ENCODE results near the gene TMEM132C. TPM values are rescaled to one million over a fixed set of nuclear protein-coding genes. Genes with fewer than 3 reads are reported as not detected.

Gene TMEM132C
- total RNA-seq, 1 experiment from 2014 or later = not detected

DNA sequence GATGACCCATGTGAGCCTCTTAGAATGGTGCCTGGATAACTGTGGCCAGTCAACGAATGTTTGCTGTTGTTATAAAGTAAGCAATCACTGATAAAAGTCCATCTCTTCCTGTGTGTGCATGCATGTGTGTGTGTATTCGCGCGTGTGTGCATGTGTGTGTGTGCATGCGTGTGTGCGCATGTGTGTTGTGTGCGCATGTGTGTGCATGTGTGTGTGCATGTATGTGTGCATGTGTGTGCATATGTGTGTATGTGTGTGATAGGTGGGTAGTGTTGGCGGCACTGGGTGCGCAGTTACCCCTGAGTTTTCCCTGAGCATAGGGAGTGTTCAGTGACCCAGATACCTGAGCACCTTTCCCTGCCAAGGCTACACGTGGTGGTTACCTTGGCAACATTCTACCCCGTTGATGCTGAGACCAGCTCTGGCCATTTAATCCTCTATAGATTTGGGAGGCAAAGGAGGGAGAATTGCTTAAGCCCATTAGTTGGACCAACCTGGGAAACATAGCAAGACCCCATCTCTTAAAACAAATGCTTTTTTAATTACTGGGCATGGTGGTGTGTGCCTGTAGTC is 419.0 kb downstream of the TMEM132C start:
- TF ChIP-seq, protein P1, sequence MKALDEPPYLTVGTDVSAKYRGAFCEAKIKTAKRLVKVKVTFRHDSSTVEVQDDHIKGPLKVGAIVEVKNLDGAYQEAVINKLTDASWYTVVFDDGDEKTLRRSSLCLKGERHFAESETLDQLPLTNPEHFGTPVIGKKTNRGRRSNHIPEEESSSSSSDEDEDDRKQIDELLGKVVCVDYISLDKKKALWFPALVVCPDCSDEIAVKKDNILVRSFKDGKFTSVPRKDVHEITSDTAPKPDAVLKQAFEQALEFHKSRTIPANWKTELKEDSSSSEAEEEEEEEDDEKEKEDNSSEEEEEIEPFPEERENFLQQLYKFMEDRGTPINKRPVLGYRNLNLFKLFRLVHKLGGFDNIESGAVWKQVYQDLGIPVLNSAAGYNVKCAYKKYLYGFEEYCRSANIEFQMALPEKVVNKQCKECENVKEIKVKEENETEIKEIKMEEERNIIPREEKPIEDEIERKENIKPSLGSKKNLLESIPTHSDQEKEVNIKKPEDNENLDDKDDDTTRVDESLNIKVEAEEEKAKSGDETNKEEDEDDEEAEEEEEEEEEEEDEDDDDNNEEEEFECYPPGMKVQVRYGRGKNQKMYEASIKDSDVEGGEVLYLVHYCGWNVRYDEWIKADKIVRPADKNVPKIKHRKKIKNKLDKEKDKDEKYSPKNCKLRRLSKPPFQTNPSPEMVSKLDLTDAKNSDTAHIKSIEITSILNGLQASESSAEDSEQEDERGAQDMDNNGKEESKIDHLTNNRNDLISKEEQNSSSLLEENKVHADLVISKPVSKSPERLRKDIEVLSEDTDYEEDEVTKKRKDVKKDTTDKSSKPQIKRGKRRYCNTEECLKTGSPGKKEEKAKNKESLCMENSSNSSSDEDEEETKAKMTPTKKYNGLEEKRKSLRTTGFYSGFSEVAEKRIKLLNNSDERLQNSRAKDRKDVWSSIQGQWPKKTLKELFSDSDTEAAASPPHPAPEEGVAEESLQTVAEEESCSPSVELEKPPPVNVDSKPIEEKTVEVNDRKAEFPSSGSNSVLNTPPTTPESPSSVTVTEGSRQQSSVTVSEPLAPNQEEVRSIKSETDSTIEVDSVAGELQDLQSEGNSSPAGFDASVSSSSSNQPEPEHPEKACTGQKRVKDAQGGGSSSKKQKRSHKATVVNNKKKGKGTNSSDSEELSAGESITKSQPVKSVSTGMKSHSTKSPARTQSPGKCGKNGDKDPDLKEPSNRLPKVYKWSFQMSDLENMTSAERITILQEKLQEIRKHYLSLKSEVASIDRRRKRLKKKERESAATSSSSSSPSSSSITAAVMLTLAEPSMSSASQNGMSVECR (CRISPR knock-in tag; IDR thresholded peaks at IDR 0.05; ENCODE audit: borderline replicate concordance) = no peak
- TF ChIP-seq ZNF423 (CRISPR knock-in tag; IDR thresholded peaks at IDR 0.05) = no peak
- no peak for TF ChIP-seq ELF4 (CRISPR knock-in tag; IDR thresholded peaks at IDR 0.05; ENCODE audit: low read depth)
- TF ChIP-seq, protein P2, sequence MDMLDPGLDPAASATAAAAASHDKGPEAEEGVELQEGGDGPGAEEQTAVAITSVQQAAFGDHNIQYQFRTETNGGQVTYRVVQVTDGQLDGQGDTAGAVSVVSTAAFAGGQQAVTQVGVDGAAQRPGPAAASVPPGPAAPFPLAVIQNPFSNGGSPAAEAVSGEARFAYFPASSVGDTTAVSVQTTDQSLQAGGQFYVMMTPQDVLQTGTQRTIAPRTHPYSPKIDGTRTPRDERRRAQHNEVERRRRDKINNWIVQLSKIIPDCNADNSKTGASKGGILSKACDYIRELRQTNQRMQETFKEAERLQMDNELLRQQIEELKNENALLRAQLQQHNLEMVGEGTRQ (CRISPR knock-in tag; IDR thresholded peaks at IDR 0.05) = no peak
- TF ChIP-seq ZNF416 (CRISPR knock-in tag; IDR thresholded peaks at IDR 0.05) = no peak
- TF ChIP-seq ZNF317 (CRISPR knock-in tag; IDR thresholded peaks at IDR 0.05; ENCODE audit: borderline replicate concordance, low read depth) = no peak
- TF ChIP-seq, protein P3, sequence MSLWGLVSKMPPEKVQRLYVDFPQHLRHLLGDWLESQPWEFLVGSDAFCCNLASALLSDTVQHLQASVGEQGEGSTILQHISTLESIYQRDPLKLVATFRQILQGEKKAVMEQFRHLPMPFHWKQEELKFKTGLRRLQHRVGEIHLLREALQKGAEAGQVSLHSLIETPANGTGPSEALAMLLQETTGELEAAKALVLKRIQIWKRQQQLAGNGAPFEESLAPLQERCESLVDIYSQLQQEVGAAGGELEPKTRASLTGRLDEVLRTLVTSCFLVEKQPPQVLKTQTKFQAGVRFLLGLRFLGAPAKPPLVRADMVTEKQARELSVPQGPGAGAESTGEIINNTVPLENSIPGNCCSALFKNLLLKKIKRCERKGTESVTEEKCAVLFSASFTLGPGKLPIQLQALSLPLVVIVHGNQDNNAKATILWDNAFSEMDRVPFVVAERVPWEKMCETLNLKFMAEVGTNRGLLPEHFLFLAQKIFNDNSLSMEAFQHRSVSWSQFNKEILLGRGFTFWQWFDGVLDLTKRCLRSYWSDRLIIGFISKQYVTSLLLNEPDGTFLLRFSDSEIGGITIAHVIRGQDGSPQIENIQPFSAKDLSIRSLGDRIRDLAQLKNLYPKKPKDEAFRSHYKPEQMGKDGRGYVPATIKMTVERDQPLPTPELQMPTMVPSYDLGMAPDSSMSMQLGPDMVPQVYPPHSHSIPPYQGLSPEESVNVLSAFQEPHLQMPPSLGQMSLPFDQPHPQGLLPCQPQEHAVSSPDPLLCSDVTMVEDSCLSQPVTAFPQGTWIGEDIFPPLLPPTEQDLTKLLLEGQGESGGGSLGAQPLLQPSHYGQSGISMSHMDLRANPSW (CRISPR knock-in tag; conservative IDR thresholded peaks at IDR 0.05; ENCODE audit: low read depth) = no peak
- TF ChIP-seq, protein P4, sequence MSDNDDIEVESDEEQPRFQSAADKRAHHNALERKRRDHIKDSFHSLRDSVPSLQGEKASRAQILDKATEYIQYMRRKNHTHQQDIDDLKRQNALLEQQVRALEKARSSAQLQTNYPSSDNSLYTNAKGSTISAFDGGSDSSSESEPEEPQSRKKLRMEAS (CRISPR knock-in tag; IDR thresholded peaks at IDR 0.05) = no peak
- TF ChIP-seq, protein P5, sequence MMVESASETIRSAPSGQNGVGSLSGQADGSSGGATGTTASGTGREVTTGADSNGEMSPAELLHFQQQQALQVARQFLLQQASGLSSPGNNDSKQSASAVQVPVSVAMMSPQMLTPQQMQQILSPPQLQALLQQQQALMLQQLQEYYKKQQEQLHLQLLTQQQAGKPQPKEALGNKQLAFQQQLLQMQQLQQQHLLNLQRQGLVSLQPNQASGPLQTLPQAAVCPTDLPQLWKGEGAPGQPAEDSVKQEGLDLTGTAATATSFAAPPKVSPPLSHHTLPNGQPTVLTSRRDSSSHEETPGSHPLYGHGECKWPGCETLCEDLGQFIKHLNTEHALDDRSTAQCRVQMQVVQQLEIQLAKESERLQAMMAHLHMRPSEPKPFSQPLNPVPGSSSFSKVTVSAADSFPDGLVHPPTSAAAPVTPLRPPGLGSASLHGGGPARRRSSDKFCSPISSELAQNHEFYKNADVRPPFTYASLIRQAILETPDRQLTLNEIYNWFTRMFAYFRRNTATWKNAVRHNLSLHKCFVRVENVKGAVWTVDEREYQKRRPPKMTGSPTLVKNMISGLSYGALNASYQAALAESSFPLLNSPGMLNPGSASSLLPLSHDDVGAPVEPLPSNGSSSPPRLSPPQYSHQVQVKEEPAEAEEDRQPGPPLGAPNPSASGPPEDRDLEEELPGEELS (CRISPR knock-in tag; IDR thresholded peaks at IDR 0.05) = no peak
- TF ChIP-seq, protein P6, sequence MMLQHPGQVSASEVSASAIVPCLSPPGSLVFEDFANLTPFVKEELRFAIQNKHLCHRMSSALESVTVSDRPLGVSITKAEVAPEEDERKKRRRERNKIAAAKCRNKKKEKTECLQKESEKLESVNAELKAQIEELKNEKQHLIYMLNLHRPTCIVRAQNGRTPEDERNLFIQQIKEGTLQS (CRISPR knock-in tag; conservative IDR thresholded peaks at IDR 0.05) = no peak
- TF ChIP-seq SMAD3 (CRISPR knock-in tag; IDR thresholded peaks at IDR 0.05; ENCODE audit: borderline replicate concordance) = no peak
- TF ChIP-seq RELA (CRISPR knock-in tag; IDR thresholded peaks at IDR 0.05; ENCODE audit: borderline replicate concordance) = no peak
- TF ChIP-seq, protein P7, sequence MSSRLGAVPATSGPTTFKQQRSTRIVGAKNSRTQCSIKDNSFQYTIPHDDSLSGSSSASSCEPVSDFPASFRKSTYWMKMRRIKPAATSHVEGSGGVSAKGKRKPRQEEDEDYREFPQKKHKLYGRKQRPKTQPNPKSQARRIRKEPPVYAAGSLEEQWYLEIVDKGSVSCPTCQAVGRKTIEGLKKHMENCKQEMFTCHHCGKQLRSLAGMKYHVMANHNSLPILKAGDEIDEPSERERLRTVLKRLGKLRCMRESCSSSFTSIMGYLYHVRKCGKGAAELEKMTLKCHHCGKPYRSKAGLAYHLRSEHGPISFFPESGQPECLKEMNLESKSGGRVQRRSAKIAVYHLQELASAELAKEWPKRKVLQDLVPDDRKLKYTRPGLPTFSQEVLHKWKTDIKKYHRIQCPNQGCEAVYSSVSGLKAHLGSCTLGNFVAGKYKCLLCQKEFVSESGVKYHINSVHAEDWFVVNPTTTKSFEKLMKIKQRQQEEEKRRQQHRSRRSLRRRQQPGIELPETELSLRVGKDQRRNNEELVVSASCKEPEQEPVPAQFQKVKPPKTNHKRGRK (CRISPR knock-in tag; IDR thresholded peaks at IDR 0.05; ENCODE audit: borderline replicate concordance) = no peak
- no peak for TF ChIP-seq GTF2I (CRISPR knock-in tag; conservative IDR thresholded peaks at IDR 0.05)
- H3K27me3 Mint-ChIP-seq (ENCODE audit: low read depth) = peaks cover 23% of the 10 kb centered on the region
- DNase-seq (ENCODE audit: low spot score) = no peak
- H3K4me3 Mint-ChIP-seq = no peak overlapping the region
- CTCF ChIA-PET = no interaction called here
- no peak for ATAC-seq
- H3K4me1 Mint-ChIP-seq = no peaks in the 10 kb centered on the region
- H3K27ac Mint-ChIP-seq = no peak overlapping the region
- H3K36me3 Mint-ChIP-seq = peaks cover 68% of the 10 kb centered on the region
- peaks cover 69% of the 10 kb centered on the region for H3K9me3 Mint-ChIP-seq
- POLR2A ChIA-PET = no interaction called here

Measured in WTC11 (cell line).